Mesenteric fat pad (tissue), 1 donor: Measurements from ENCODE around the gene PLA2G2C. TPM values are rescaled to one million over a fixed set of nuclear protein-coding genes. Genes with fewer than 3 reads are reported as not detected.
A peak's percentile ranks its signal among the peaks of the same experiment; 100 is the strongest.

ENCODE experiments used
- DNase-seq: peaks from one replicate; pipeline ENCODE4 v3.0.0-alpha.2; 2020; ENCODE audit warnings: low spot score
- total RNA-seq: library from RNA; stranded (reverse); fragmentation: NEBNext Ultra II Directional; extraction: Animal tissue kit (Norgen Biotek cat#: 25700); gene quantifications from one replicate; pipeline ENCODE4 v1.2.1, GENCODE V29; 2021
- donor health status: DM: yes; HTN: yes; CAD: no.

PLA2G2C gene
- total RNA-seq, 1 donor from 2014 or later: 0.74 TPM

GRCh38 chr1:20209471-20209870 is 23.2 kb upstream of the PLA2G2C start:
- peak; percentile 37 for DNase-seq

- DNase-seq: no peak
Observed at GRCh38 chr1:20207546-20207945, 21.2 kb upstream of the PLA2G2C start.

- DNase-seq: peak; percentile 71
Observed at GRCh38 chr1:20202166-20202565, 15.8 kb upstream of the PLA2G2C start.

GRCh38 chr1:20200966-20201365 is 14.6 kb upstream of the PLA2G2C start:
- no peak for DNase-seq

GRCh38 chr1:20199840-20200239 is 13.5 kb upstream of the PLA2G2C start:
- peak; percentile 5 for DNase-seq

GRCh38 chr1:20199403-20199802 is 13.1 kb upstream of the PLA2G2C start:
- DNase-seq: no peak

- no peak for DNase-seq
Observed at GRCh38 chr1:20198918-20199317, 12.6 kb upstream of the PLA2G2C start.

GRCh38 chr1:20198296-20198695 is 12.0 kb upstream of the PLA2G2C start:
- DNase-seq: no peak

- no peak for DNase-seq
Observed at GRCh38 chr1:20197329-20197791, 11.0 kb upstream of the PLA2G2C start.

- DNase-seq: no peak
Observed at GRCh38 chr1:20195462-20195780, 9.1 kb upstream of the PLA2G2C start.

GRCh38 chr1:20194757-20195461 is 8.6 kb upstream of the PLA2G2C start:
- no peak for DNase-seq

GRCh38 chr1:20194224-20194623 is 7.9 kb upstream of the PLA2G2C start:
- DNase-seq: no peak

- DNase-seq: no peak
Observed at GRCh38 chr1:20192871-20193411, 6.6 kb upstream of the PLA2G2C start.

GRCh38 chr1:20192364-20192763 is 6.0 kb upstream of the PLA2G2C start:
- no peak for DNase-seq

GRCh38 chr1:20191266-20191825 is 5.0 kb upstream of the PLA2G2C start:
- DNase-seq: no peak

- DNase-seq: no peak
Observed at GRCh38 chr1:20190256-20191160, 4.2 kb upstream of the PLA2G2C start.

- no peak for DNase-seq
Observed at GRCh38 chr1:20189664-20190063, 3.3 kb upstream of the PLA2G2C start.

GRCh38 chr1:20188455-20188817 is 2.1 kb upstream of the PLA2G2C start:
- no peak for DNase-seq

- no peak for DNase-seq
Observed at GRCh38 chr1:20187813-20188454, 1.6 kb upstream of the PLA2G2C start.

GRCh38 chr1:20187103-20187812 is 940 bp upstream of the PLA2G2C start:
- no peak for DNase-seq
